Neutrophil (primary cell): Measurements from ENCODE around the gene NEIL3.

Source experiments
- H3K27ac ChIP-seq: fragments of 200-600 bp; sonication (generic); 2 replicates; pipeline ENCODE4 v1.5.1; 2016; ENCODE audit warnings: mild to moderate bottlenecking, moderate library complexity
- H3K27me3 ChIP-seq: fragments of 200-600 bp; sonication (generic); 2 replicates; pipeline ENCODE4 v1.6.0; 2016; ENCODE audit warnings: mild to moderate bottlenecking
- H3K36me3 ChIP-seq: fragments of 200-600 bp; sonication (generic); 2 replicates; pipeline ENCODE4 v1.5.1; 2017
- H3K4me1 ChIP-seq, 2 experiments: fragments of 200-600 bp in 1 of 2; sonication (generic) in 1 of 2; 1 replicate in 1 of 2; 2 replicates in 1 of 2; pipeline versions ENCODE4 v1.5.1 to v1.6.1; 2013 to 2016; ENCODE audit warnings: low read depth in 1 of 2, low read length in 1 of 2, mild to moderate bottlenecking in 1 of 2, moderate library complexity in 1 of 2; ENCODE audit not compliant: control insufficient read depth in 1 of 2, insufficient read depth in 1 of 2
- H3K4me3 ChIP-seq, 2 experiments: fragments of 200-600 bp in 1 of 2; sonication (generic) in 1 of 2; 1 replicate in 1 of 2; 2 replicates in 1 of 2; pipeline ENCODE4 v1.5.1; 2013 to 2016; ENCODE audit warnings: low read depth in 1 of 2, low read length in 1 of 2, mild to moderate bottlenecking in 1 of 2, moderate library complexity in 1 of 2
- H3K9me3 ChIP-seq: fragments of 200-600 bp; sonication (generic); 2 replicates; pipeline ENCODE4 v1.5.1; 2016
- CTCF ChIP-seq: fragments of 200-600 bp; sonication (generic); IDR thresholded peaks from 2 replicates; pipeline ENCODE4 v1.5.1; 2016; ENCODE audit warnings: antibody characterized with exemption

NEIL3 gene

GRCh38 chr4:177292171-177292570 is 17.5 kb upstream of the NEIL3 start:
- TF ChIP-seq CTCF = no peak
- no peaks in the 10 kb centered on the region for H3K27me3 ChIP-seq

GRCh38 chr4:177293208-177294033 is 16.3 kb upstream of the NEIL3 start:
- no peak for TF ChIP-seq CTCF

More at GRCh38 chr4:177292171-177292570, 17.5 kb upstream of the NEIL3 start:
- Histone ChIP-seq H3K4me3 (no peak overlapping the region), H3K9me3 (no peaks in the 10 kb centered on the region), H3K4me1 (peaks cover 7 to 14% of the 10 kb centered on the region in 2 experiments), H3K27ac (no peak overlapping the region), H3K36me3 (no peaks in the 10 kb centered on the region)

GRCh38 chr4:177297785-177298391 is 11.8 kb upstream of the NEIL3 start:
- no peak for TF ChIP-seq CTCF
- Histone ChIP-seq H3K36me3 (no peaks in the 10 kb centered on the region), H3K27me3 (no peaks in the 10 kb centered on the region), H3K9me3 (peaks cover 6% of the 10 kb centered on the region), H3K27ac (no peak overlapping the region), H3K4me1 (peaks cover 33 to 37% of the 10 kb centered on the region in 2 experiments), H3K4me3 (no peak overlapping the region)

More at GRCh38 chr4:177293208-177294033, 16.3 kb upstream of the NEIL3 start:
- peaks cover 6% of the 10 kb centered on the region for H3K9me3 ChIP-seq
- H3K36me3 ChIP-seq = no peaks in the 10 kb centered on the region
- no peaks in the 10 kb centered on the region for H3K27me3 ChIP-seq
- no peak overlapping the region for H3K4me3 ChIP-seq
- peaks cover 7 to 14% of the 10 kb centered on the region in 2 experiments for H3K4me1 ChIP-seq
- H3K27ac ChIP-seq = peak overlapping the region; percentile 53

GRCh38 chr4:177301126-177301639 is 8.5 kb upstream of the NEIL3 start:
- H3K27ac ChIP-seq = peak overlapping the region; percentile 49
- no peak for TF ChIP-seq CTCF

GRCh38 chr4:177302371-177303100 is 7.1 kb upstream of the NEIL3 start:
- Histone ChIP-seq H3K4me1 (peaks cover 36 to 42% of the 10 kb centered on the region in 2 experiments), H3K4me3 (no peak overlapping the region), H3K27me3 (no peaks in the 10 kb centered on the region), H3K9me3 (peaks cover 6% of the 10 kb centered on the region), H3K36me3 (no peaks in the 10 kb centered on the region), H3K27ac (peak overlapping the region; percentile 49)
- no peak for TF ChIP-seq CTCF

More at GRCh38 chr4:177301126-177301639, 8.5 kb upstream of the NEIL3 start:
- no peaks in the 10 kb centered on the region for H3K27me3 ChIP-seq
- no peaks in the 10 kb centered on the region for H3K36me3 ChIP-seq
- H3K4me3 ChIP-seq = no peak overlapping the region
- H3K4me1 ChIP-seq = peaks cover 33% of the 10 kb centered on the region in 2 experiments
- peaks cover 6% of the 10 kb centered on the region for H3K9me3 ChIP-seq
